ENCODE data around the gene RPTOR.
"Not testable (repeated sequence)": the region's sequence is repeated elsewhere in the genome, so short reads cannot be mapped to it uniquely, and the experiment has no call there.

Gene RPTOR

GRCh38 chr17:80539022-80539641, 5.5 kb upstream of the RPTOR start:
- no peak for DNase-seq (ENCODE audit: low read depth in 4 of 4, low spot score in 1 of 4)

- DNase-seq (ENCODE audit: low read depth in 4 of 4, low spot score in 1 of 4): no peak
These were observed 825 bp downstream of the RPTOR start for GRCh38 chr17:80545499-80545826.

- no peak for DNase-seq (ENCODE audit: low read depth in 4 of 4, low spot score in 1 of 4)
These were observed 1.6 kb downstream of the RPTOR start for GRCh38 chr17:80546267-80546666.

GRCh38 chr17:80552523-80552922, 7.9 kb downstream of the RPTOR start:
- DNase-seq (ENCODE audit: low read depth in 4 of 4, low spot score in 1 of 4): no peak

- no peak for DNase-seq (ENCODE audit: low read depth in 4 of 4, low spot score in 1 of 4)
These were observed 10.6 kb downstream of the RPTOR start for GRCh38 chr17:80555266-80555665.

GRCh38 chr17:80558046-80558445, 13.4 kb downstream of the RPTOR start:
- peak in 1 of 4 experiments; percentile 13 for DNase-seq (ENCODE audit: low read depth in 4 of 4, low spot score in 1 of 4)

- no peak for DNase-seq (ENCODE audit: low read depth in 4 of 4, low spot score in 1 of 4)
These were observed 15.2 kb downstream of the RPTOR start for GRCh38 chr17:80559825-80560251.

GRCh38 chr17:80561541-80562114, 17.0 kb downstream of the RPTOR start:
- no peak for DNase-seq (ENCODE audit: low read depth in 4 of 4, low spot score in 1 of 4)

- DNase-seq (ENCODE audit: low read depth in 4 of 4, low spot score in 1 of 4): no peak
These were observed 19.9 kb downstream of the RPTOR start for GRCh38 chr17:80564545-80564944.

- DNase-seq (ENCODE audit: low read depth in 4 of 4, low spot score in 1 of 4): no peak
These were observed 20.9 kb downstream of the RPTOR start for GRCh38 chr17:80565343-80566053.

- DNase-seq (ENCODE audit: low read depth in 4 of 4, low spot score in 1 of 4): no peak
These were observed 21.4 kb downstream of the RPTOR start for GRCh38 chr17:80566054-80566400.

- no peak for DNase-seq (ENCODE audit: low read depth in 4 of 4, low spot score in 1 of 4)
These were observed 23.6 kb downstream of the RPTOR start for GRCh38 chr17:80568246-80568645.

GRCh38 chr17:80569924-80570323, 25.3 kb downstream of the RPTOR start:
- DNase-seq (ENCODE audit: low read depth in 4 of 4, low spot score in 1 of 4): no peak

GRCh38 chr17:80573701-80574100, 29.1 kb downstream of the RPTOR start:
- DNase-seq (ENCODE audit: low read depth in 4 of 4, low spot score in 1 of 4): no peak

- DNase-seq (ENCODE audit: low read depth in 4 of 4, low spot score in 1 of 4): no peak
These were observed 29.9 kb downstream of the RPTOR start for GRCh38 chr17:80574496-80574895.

- peak; percentile 89 to 97 (median 92) for DNase-seq (ENCODE audit: low read depth in 4 of 4, low spot score in 1 of 4)
These were observed 30.6 kb downstream of the RPTOR start for GRCh38 chr17:80575057-80575875.

- no peak for DNase-seq (ENCODE audit: low read depth in 4 of 4, low spot score in 1 of 4)
These were observed 33.4 kb downstream of the RPTOR start for GRCh38 chr17:80577876-80578570.

- not testable (repeated sequence) for DNase-seq (ENCODE audit: low read depth in 4 of 4, low spot score in 1 of 4)
These were observed 34.2 kb downstream of the RPTOR start for GRCh38 chr17:80578668-80579388.

- DNase-seq (ENCODE audit: low read depth in 4 of 4, low spot score in 1 of 4): no peak
These were observed 37.5 kb downstream of the RPTOR start for GRCh38 chr17:80582165-80582564.

GRCh38 chr17:80584176-80584905, 39.7 kb downstream of the RPTOR start:
- no peak for DNase-seq (ENCODE audit: low read depth in 4 of 4, low spot score in 1 of 4)

Measured in stimulated activated CD4-positive, alpha-beta T cell treated with anti-CD3 and anti-CD28 coated beads, Interleukin-1b, Interleukin-23, amount 100 ng/mL, for 24 hours (primary cell).